ENCODE data around the gene PDZRN3. TPM values are rescaled to one million over a fixed set of nuclear protein-coding genes. Genes with fewer than 3 reads are reported as not detected.
A peak's percentile ranks its signal among the peaks of the same experiment; 100 is the strongest.

PDZRN3 gene
- total and polyA plus RNA-seq, 8 donors: 4.5 to 10.9 (median 7.4) TPM

DNA sequence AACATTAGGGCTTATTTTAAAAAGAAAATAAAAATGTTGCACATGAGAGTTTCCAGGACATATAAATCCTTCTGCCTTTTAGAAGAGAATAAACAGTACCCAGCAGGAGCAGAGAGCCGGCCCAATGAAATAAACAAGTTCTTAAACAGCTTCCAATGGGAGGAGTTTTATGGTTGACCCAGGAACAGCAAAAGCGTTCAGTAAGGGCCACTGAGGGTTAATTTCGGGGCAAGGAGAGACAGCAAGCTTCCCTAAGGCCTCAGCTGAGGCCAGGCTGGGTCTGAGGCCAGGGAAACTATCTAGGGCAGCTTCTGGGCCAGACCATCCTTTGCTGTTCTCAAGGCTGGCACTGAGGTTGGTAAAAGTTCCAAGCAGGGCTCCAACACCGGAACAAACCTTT is 3.4 kb downstream of the PDZRN3 start:
- peak in 2 of 4 donors; percentile 2 to 3 for ATAC-seq
- intact Hi-C loops (cut with DNase I): no loop called here
- WGBS, 2 donors: 19 to 29% methylated on average over 4 of the region's 4 CpGs

DNA sequence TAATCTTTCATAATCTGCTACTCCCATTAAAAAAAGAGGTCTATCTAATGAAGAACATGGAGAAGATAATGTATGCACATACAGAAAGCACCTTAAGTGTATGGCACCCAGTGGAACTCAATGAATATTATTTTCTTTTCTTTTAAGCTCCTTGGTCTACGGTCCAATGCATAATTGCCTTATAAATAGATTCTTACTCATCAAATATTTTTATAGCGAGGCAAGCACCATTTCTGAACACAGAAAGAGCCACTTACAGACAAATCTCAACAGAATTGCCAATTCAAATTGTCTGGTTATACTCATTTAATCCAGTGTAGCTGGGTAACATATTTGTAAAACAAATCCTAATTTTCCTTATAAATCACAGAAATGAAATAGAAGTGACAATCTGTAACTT is 6.3 kb downstream of the PDZRN3 start:
- 76 to 88% methylated on average over 2 of the region's 2 CpGs for WGBS, 2 donors
- Histone ChIP-seq H3K4me1 (peaks cover 6 to 14% (median 13%) of the 10 kb centered on the region in 3 donors), H3K4me3 (no peak overlapping the region), H3K36me3 (no peaks in the 10 kb centered on the region), H3K27ac (no peak overlapping the region), H3K9me3 (no peaks in the 10 kb centered on the region), H3K27me3 (no peaks in the 10 kb centered on the region)
- intact Hi-C loops (cut with DNase I): no loop called here
- ATAC-seq (no peak), FAIRE-seq (no peak), DNase-seq (no peak)
- TF ChIP-seq, protein P1, sequence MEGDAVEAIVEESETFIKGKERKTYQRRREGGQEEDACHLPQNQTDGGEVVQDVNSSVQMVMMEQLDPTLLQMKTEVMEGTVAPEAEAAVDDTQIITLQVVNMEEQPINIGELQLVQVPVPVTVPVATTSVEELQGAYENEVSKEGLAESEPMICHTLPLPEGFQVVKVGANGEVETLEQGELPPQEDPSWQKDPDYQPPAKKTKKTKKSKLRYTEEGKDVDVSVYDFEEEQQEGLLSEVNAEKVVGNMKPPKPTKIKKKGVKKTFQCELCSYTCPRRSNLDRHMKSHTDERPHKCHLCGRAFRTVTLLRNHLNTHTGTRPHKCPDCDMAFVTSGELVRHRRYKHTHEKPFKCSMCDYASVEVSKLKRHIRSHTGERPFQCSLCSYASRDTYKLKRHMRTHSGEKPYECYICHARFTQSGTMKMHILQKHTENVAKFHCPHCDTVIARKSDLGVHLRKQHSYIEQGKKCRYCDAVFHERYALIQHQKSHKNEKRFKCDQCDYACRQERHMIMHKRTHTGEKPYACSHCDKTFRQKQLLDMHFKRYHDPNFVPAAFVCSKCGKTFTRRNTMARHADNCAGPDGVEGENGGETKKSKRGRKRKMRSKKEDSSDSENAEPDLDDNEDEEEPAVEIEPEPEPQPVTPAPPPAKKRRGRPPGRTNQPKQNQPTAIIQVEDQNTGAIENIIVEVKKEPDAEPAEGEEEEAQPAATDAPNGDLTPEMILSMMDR (IDR thresholded peaks at IDR 0.05): no peak

More for the DNA sequence above, 3.4 kb downstream of the PDZRN3 start:
- FAIRE-seq (peak; percentile 9), DNase-seq (no peak)
- H3K9me3 ChIP-seq: no peaks in the 10 kb centered on the region
- TF ChIP-seq, protein P1 (IDR thresholded peaks at IDR 0.05): no peak
- no peaks in the 10 kb centered on the region for H3K27me3 ChIP-seq
- no peaks in the 10 kb centered on the region for H3K36me3 ChIP-seq
- peaks cover 6 to 13% (median 10%) of the 10 kb centered on the region in 3 donors for H3K4me1 ChIP-seq
- peak overlapping the region in 2 of 4 donors; percentile 9 to 59 for H3K4me3 ChIP-seq
- H3K27ac ChIP-seq: peak overlapping the region; percentile 11 to 83 (median 70)

DNA sequence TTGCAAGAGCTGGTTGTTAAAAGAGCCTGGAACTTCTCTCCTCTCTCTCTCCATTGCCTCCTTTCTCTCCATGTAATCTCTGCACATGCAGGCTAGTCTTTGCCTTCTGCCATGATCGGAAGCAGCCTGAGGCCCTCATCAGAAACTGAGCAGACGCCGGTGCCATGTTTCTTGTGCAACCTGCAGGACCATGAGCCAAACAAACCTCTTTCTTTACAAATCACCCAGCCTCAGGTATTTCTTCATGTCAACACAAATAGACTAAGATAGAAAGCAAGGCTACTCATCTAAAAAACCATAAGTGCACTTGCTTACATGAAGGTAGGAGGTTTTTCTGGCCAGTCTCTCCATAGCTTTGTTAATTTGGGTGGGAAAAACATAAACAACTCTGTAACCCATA is 8.7 kb downstream of the PDZRN3 start:
- no peak for DNase-seq
- intact Hi-C loops (cut with DNase I): no loop called here
- TF ChIP-seq, protein P1 (IDR thresholded peaks at IDR 0.05): no peak
- FAIRE-seq: no peak
- Histone ChIP-seq H3K36me3 (no peaks in the 10 kb centered on the region), H3K9me3 (no peaks in the 10 kb centered on the region), H3K4me3 (no peak overlapping the region), H3K27me3 (no peaks in the 10 kb centered on the region), H3K27ac (no peak overlapping the region), H3K4me1 (peaks cover under 1 to 8% (median 3%) of the 10 kb centered on the region in 3 donors)
- ATAC-seq: no peak
- 94 to 95% methylated on average over 3 of the region's 3 CpGs for WGBS, 2 donors

DNA sequence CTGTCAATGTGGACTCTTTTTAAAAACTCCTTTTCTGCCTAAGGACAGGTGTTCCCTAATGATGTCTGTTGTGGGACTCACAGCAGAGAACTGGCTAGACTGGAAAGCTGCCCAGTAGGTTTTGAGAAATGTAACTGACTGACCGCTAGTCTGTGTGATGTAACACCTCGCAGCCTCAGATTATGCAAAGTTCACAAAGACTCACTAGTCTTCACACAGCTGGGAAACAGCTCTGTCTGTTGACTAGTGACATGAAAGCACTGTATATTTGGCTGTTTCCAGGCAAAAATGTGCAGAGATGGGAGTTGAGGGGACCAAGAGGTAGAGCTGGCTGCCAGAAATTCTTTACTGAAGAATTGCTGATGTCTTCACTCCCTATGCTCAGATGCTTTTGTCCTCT is 10.3 kb downstream of the PDZRN3 start:
- Histone ChIP-seq H3K4me3 (no peak overlapping the region), H3K4me1 (peaks cover 0 to 5% (median 0%) of the 10 kb centered on the region in 3 donors), H3K27ac (no peak overlapping the region), H3K36me3 (no peaks in the 10 kb centered on the region), H3K27me3 (no peaks in the 10 kb centered on the region), H3K9me3 (no peaks in the 10 kb centered on the region)
- WGBS, 2 donors: 10 to 20% methylated on average over 2 of the region's 2 CpGs
- intact Hi-C loops (cut with DNase I): no loop called here
- DNase-seq: peak in 3 of 6 donors; percentile 31 to 53 (median 35)
- TF ChIP-seq, protein P1 (IDR thresholded peaks at IDR 0.05): no peak
- no peak for FAIRE-seq
- ATAC-seq: peak; percentile 60 to 92 (median 90)

DNA sequence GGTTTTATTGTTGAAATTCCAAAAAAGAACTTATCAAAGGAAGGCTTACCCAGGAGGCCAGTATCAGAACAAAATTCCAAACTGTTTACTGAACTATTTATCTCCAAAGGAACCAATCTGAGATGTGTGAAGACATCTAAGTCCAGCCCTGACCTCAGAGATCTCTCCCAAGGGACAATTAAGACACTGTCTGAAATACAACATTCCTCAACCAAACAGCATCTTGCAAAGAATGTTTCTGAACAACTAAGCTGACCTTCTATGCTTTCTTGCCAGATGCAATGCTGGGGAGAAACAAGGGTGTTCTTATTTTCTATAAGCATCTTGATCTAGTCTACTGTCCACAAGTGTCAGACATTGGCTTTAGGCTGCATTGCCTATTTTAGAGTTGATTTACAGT is 13.6 kb downstream of the PDZRN3 start:
- intact Hi-C loops (cut with DNase I): no loop called here
- no peaks in the 10 kb centered on the region for H3K9me3 ChIP-seq
- FAIRE-seq: no peak

More for the DNA sequence above, 13.6 kb downstream of the PDZRN3 start:
- DNase-seq (no peak), ATAC-seq (no peak)
- no peak overlapping the region for H3K27ac ChIP-seq
- H3K4me1 ChIP-seq: peaks cover 0 to 12% (median 5%) of the 10 kb centered on the region in 3 donors
- TF ChIP-seq, protein P1 (IDR thresholded peaks at IDR 0.05): no peak
- H3K27me3 ChIP-seq: no peaks in the 10 kb centered on the region
- no peaks in the 10 kb centered on the region for H3K36me3 ChIP-seq
- H3K4me3 ChIP-seq: no peak overlapping the region

All from pancreas (tissue), 10 donors.